GM19238 (cell line): ENCODE data around the gene MRPL36.
"Not testable (repeated sequence)": the region's sequence is repeated elsewhere in the genome, so short reads cannot be mapped to it uniquely, and the experiment has no call there.

Source experiments
- DNase-seq: peaks from one replicate; pipeline ENCODE4 v3.0.0; 2011; ENCODE audit warnings: low spot score; ENCODE audit not compliant: insufficient read length

MRPL36 gene

GRCh38 chr5:1799602-1800471 is at the start of gene MRPL36:
MRPL36 (minus strand) TSS chr5:1799837; CDS start chr5:1798935, 902 bp downstream.
- DNase-seq: peak; percentile 86

- no peak for DNase-seq
These were observed 48.0 kb upstream of the MRPL36 start for GRCh38 chr5:1847611-1848010.

GRCh38 chr5:1847056-1847455 is 47.4 kb upstream of the MRPL36 start:
- DNase-seq: no peak

- no peak for DNase-seq
These were observed 46.9 kb upstream of the MRPL36 start for GRCh38 chr5:1846583-1846982.

- no peak for DNase-seq
These were observed 46.1 kb upstream of the MRPL36 start for GRCh38 chr5:1845696-1846095.

- no peak for DNase-seq
These were observed 45.2 kb upstream of the MRPL36 start for GRCh38 chr5:1844708-1845436.

- DNase-seq: not testable (repeated sequence)
These were observed 44.1 kb upstream of the MRPL36 start for GRCh38 chr5:1843761-1844160.

GRCh38 chr5:1842004-1842819 is 42.6 kb upstream of the MRPL36 start:
- DNase-seq: no peak

GRCh38 chr5:1840741-1841521 is 41.3 kb upstream of the MRPL36 start:
- DNase-seq: no peak

GRCh38 chr5:1840071-1840547 is 40.5 kb upstream of the MRPL36 start:
- DNase-seq: no peak

GRCh38 chr5:1838013-1838412 is 38.4 kb upstream of the MRPL36 start:
- DNase-seq: no peak

- no peak for DNase-seq
These were observed 37.5 kb upstream of the MRPL36 start for GRCh38 chr5:1836891-1837880.

- no peak for DNase-seq
These were observed 36.7 kb upstream of the MRPL36 start for GRCh38 chr5:1836176-1836890.

- no peak for DNase-seq
These were observed 35.8 kb upstream of the MRPL36 start for GRCh38 chr5:1835431-1835830.

GRCh38 chr5:1834721-1835429 is 35.2 kb upstream of the MRPL36 start:
- DNase-seq: no peak

- DNase-seq: no peak
These were observed 34.5 kb upstream of the MRPL36 start for GRCh38 chr5:1834022-1834551.

GRCh38 chr5:1833264-1834021 is 33.8 kb upstream of the MRPL36 start:
- DNase-seq: no peak
